ENCODE data around the gene CCDC9. TPM values are rescaled to one million over a fixed set of nuclear protein-coding genes. Genes with fewer than 3 reads are reported as not detected.
"Not testable (repeated sequence)": the region's sequence is repeated elsewhere in the genome, so short reads cannot be mapped to it uniquely, and the experiment has no call there.

CCDC9 gene
- total RNA-seq, 1 donor from 2014 or later: 3.4 TPM

DNA sequence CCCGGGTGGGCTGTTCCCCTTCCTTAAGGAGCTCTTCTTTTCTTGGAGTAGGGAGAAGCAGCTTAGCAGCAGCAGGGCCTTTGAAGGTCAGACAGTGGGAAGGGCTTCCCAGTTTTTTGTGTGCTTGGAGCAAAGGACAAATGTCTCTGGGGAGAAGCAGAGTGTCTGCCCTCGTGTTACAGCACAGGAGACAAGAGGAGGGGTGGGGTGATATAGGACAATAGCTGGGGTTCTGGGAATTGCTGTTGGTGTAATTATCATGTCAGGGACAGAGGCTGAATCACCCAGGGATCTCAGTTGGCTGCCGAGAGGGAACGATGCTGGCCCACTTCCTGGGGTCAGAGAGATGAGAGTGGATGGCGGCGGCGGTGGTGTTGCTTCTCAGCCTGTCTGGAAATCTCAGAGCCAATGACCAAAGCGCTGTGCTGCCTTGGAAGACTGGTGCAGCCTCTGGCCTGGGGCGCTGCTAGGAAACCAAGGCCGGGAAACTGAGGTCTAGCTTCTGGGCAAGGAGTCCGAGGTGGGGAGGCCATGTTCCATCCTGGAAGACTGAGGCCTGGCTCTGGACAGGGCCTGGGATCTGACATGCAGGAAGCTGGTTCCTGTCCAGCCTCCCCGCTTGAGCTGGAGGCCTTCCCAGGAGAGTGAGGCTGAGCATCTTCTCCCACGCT lies 19.6 kb downstream of the CCDC9 start:
- peaks cover 4% of the 10 kb centered on the region for H3K9me3 Mint-ChIP-seq

DNA sequence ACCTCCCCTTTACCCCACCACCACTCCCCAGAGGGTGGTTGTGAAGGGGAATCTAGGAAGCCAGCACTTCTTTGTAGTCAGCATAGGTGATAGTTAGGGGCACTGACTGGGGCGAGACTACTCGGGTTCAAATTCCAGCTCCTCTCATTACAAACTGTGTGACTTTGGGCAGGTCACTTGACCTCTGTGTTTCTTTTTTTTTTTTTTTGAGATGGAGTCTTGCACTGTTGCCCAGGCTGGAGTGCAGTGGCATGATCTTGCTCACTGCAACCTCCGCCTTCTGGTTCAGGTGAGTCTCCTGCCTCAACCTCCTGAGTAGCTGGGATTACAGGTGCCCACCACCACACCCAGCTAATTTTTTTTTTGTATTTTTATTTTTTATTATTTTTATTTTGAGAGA lies 20.2 kb downstream of the CCDC9 start:
- Mint-ChIP-seq H3K4me1 (peaks cover 20% of the 10 kb centered on the region), H3K4me3 (peak overlapping the region; percentile 33)
- not testable (repeated sequence) for H3K4me2 ChIP-seq; H3K79me2 ChIP-seq (ENCODE audit: low read depth); H3K9me3 ChIP-seq (ENCODE audit: low read depth); H3K36me3 Mint-ChIP-seq; H3K27me3 ChIP-seq; H3K4me3 ChIP-seq; H3K36me3 ChIP-seq; H3K9ac ChIP-seq; H3K27ac Mint-ChIP-seq; H3K27ac ChIP-seq; DNase-seq (ENCODE audit: low spot score); H3K9me3 Mint-ChIP-seq; H2AFZ ChIP-seq (replicated peaks); H3K27me3 Mint-ChIP-seq (ENCODE audit: insufficient read depth, low read depth)
- H3K4me1 ChIP-seq: peaks cover 17% of the 10 kb centered on the region
- H3F3A ChIP-seq (ENCODE audit: low read depth): peaks cover 36% of the 10 kb centered on the region
- peaks cover 33% of the 10 kb centered on the region for H4K20me1 ChIP-seq (ENCODE audit: low read depth)

More for the DNA sequence above, 19.6 kb downstream of the CCDC9 start:
- Mint-ChIP-seq H3K4me3 (peak overlapping the region; percentile 89), H3K36me3 (peaks cover 12% of the 10 kb centered on the region), H3K27me3 (ENCODE audit: insufficient read depth, low read depth) (peaks cover 4% of the 10 kb centered on the region), H3K4me1 (peaks cover 23% of the 10 kb centered on the region), H3K27ac (no peak overlapping the region)
- H3F3A ChIP-seq (ENCODE audit: low read depth): peaks cover 41% of the 10 kb centered on the region
- no peaks in the 10 kb centered on the region for H3K79me2 ChIP-seq (ENCODE audit: low read depth)
- H3K36me3 ChIP-seq: no peaks in the 10 kb centered on the region
- no peak overlapping the region for H3K27ac ChIP-seq
- peaks cover 10% of the 10 kb centered on the region for H3K27me3 ChIP-seq
- no peak overlapping the region for H3K9ac ChIP-seq
- DNase-seq (ENCODE audit: low spot score): no peak
- no peaks in the 10 kb centered on the region for H3K9me3 ChIP-seq (ENCODE audit: low read depth)
- H3K4me1 ChIP-seq: peaks cover 17% of the 10 kb centered on the region
- peak overlapping the region; percentile 66 for H3K4me3 ChIP-seq
- TF ChIP-seq, protein P1, sequence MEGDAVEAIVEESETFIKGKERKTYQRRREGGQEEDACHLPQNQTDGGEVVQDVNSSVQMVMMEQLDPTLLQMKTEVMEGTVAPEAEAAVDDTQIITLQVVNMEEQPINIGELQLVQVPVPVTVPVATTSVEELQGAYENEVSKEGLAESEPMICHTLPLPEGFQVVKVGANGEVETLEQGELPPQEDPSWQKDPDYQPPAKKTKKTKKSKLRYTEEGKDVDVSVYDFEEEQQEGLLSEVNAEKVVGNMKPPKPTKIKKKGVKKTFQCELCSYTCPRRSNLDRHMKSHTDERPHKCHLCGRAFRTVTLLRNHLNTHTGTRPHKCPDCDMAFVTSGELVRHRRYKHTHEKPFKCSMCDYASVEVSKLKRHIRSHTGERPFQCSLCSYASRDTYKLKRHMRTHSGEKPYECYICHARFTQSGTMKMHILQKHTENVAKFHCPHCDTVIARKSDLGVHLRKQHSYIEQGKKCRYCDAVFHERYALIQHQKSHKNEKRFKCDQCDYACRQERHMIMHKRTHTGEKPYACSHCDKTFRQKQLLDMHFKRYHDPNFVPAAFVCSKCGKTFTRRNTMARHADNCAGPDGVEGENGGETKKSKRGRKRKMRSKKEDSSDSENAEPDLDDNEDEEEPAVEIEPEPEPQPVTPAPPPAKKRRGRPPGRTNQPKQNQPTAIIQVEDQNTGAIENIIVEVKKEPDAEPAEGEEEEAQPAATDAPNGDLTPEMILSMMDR (IDR thresholded peaks at IDR 0.05): no peak
- TF ChIP-seq EZH2 (IDR thresholded peaks at IDR 0.05) (no peak), EZH2phosphoT487 (IDR thresholded peaks at IDR 0.05) (no peak)
- H2AFZ ChIP-seq (replicated peaks): no peak overlapping the region
- peak overlapping the region; percentile 95 for H3K4me2 ChIP-seq
- H4K20me1 ChIP-seq (ENCODE audit: low read depth): peaks cover 33% of the 10 kb centered on the region

DNA sequence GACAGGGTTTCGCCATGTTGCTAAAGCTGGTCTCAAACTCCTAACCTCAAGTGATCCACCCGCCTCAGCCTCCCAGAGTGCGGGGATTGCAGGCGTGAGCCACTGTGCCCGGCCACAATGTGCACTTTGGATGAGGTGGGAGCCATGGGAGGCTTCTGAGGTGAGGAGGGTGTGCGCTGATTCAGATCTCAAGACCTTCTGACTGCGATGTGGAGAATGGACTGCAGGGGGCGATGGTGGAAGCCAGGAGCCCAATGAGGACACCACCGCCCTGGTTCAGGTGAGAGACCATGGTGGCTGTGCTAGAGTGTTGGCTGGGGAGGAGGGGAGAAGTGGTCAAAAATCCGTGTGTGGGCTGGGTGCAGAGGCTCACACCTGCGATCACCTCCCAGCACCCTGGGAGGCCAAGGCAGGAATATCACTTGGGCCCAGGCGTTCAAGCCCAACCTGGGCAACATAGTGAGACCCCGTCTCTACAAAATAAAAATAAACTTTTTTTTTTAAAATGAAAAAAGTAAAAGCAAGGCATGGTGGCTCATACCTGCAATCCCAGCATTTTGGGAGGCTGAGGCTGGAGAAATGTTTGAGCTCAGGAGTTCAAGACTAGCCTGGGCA lies 24.0 kb downstream of the CCDC9 start:
- Histone ChIP-seq H3K4me2 (no peak overlapping the region), H3F3A (ENCODE audit: low read depth) (peaks cover 8% of the 10 kb centered on the region), H3K9ac (no peak overlapping the region), H3K4me1 (peaks cover 5% of the 10 kb centered on the region), H2AFZ (replicated peaks) (no peak overlapping the region), H3K79me2 (ENCODE audit: low read depth) (no peaks in the 10 kb centered on the region), H3K9me3 (ENCODE audit: low read depth) (no peaks in the 10 kb centered on the region), H3K27ac (no peak overlapping the region), H3K36me3 (no peaks in the 10 kb centered on the region), H3K4me3 (no peak overlapping the region), H3K27me3 (peaks cover 5% of the 10 kb centered on the region), H4K20me1 (ENCODE audit: low read depth) (peaks cover 16% of the 10 kb centered on the region)
- peaks cover 14% of the 10 kb centered on the region for H3K4me1 Mint-ChIP-seq
- peaks cover 6% of the 10 kb centered on the region for H3K27me3 Mint-ChIP-seq (ENCODE audit: insufficient read depth, low read depth)
- H3K27ac Mint-ChIP-seq: no peak overlapping the region
- TF ChIP-seq, protein P1 (IDR thresholded peaks at IDR 0.05): peak; percentile 45
- TF ChIP-seq EZH2 (IDR thresholded peaks at IDR 0.05): no peak
- H3K36me3 Mint-ChIP-seq: peaks cover 8% of the 10 kb centered on the region
- peaks cover 4% of the 10 kb centered on the region for H3K9me3 Mint-ChIP-seq
- no peak overlapping the region for H3K4me3 Mint-ChIP-seq
- DNase-seq (ENCODE audit: low spot score): peak; percentile 46

All from neural progenitor cell (in vitro differentiated cells).